Rectal smooth muscle tissue (tissue), 1 donor: ENCODE measurements around the gene MDFI.

Source experiments
- H3K27ac ChIP-seq: one replicate; pipeline ENCODE4 v1.7.0; 2013; ENCODE audit warnings: low read depth, low read length, inconsistent platforms
- H3K27me3 ChIP-seq: one replicate; pipeline ENCODE4 v1.7.0; 2013; ENCODE audit warnings: low read length; ENCODE audit not compliant: control insufficient read depth, insufficient read depth
- H3K36me3 ChIP-seq: one replicate; pipeline ENCODE4 v1.7.0; 2013; ENCODE audit warnings: low read length; ENCODE audit not compliant: control insufficient read depth, insufficient read depth
- H3K4me1 ChIP-seq: one replicate; pipeline ENCODE4 v1.7.0; 2013; ENCODE audit warnings: low read length; ENCODE audit not compliant: control insufficient read depth, insufficient read depth
- H3K4me3 ChIP-seq: one replicate; pipeline ENCODE4 v1.7.0; 2013; ENCODE audit warnings: low read length
- H3K9ac ChIP-seq: one replicate; pipeline ENCODE4 v1.7.0; 2013; ENCODE audit warnings: low read length

MDFI gene

DNA sequence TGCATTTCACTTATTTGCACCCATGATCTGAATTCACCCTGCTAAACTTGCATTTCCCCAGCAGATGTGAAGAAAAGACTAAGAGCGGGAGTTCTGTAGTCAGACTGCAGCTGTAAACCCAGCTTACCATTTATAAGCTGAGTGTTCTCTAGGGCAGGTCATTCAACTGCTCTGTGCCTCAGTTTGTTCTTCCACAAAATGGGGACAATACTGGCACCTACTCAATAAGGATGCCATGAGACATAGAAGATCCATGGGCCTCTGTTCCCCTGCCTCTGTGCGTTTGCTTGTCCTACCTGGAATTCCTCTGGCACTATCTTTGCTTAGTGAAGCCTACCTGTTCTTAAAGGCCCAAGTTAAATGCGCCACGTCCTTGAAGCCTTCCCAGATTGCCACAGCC, 12.2 kb upstream of the MDFI start:
- H3K36me3 ChIP-seq = no peaks in the 10 kb centered on the region
- no peak overlapping the region for H3K27ac ChIP-seq
- no peaks in the 10 kb centered on the region for H3K4me1 ChIP-seq
- no peak overlapping the region for H3K4me3 ChIP-seq
- no peak overlapping the region for H3K9ac ChIP-seq
- H3K27me3 ChIP-seq = no peaks in the 10 kb centered on the region

GRCh38 chr6:41626917-41627316, 11.4 kb upstream of the MDFI start:
- Histone ChIP-seq H3K27ac (no peak overlapping the region), H3K9ac (no peak overlapping the region), H3K36me3 (no peaks in the 10 kb centered on the region), H3K4me1 (no peaks in the 10 kb centered on the region), H3K4me3 (no peak overlapping the region), H3K27me3 (no peaks in the 10 kb centered on the region)

DNA sequence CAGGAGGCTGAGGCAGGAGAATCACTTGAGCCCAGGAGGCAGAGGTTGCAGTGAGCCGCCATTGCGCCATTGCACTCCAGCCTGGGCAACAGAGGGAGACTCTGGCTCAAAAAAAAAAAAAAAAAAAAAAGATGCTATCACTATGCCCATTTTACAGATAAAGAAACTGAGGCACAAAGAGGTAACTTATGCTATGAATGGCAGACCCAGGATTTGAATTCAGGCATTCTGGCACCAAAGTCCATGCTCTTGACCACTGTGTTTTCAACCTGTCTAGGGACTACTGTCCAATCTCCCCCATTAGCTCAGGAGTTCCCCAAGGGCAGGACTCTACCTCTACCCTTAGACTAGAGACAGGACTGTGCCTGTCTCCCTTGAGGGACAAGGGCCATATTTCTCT, 9.1 kb upstream of the MDFI start:
- Histone ChIP-seq H3K27me3 (no peaks in the 10 kb centered on the region), H3K4me3 (no peak overlapping the region), H3K9ac (no peak overlapping the region), H3K27ac (no peak overlapping the region), H3K36me3 (no peaks in the 10 kb centered on the region), H3K4me1 (no peaks in the 10 kb centered on the region)

- H3K9ac ChIP-seq = no peak overlapping the region
- H3K27ac ChIP-seq = no peak overlapping the region
- no peaks in the 10 kb centered on the region for H3K27me3 ChIP-seq
- no peaks in the 10 kb centered on the region for H3K4me1 ChIP-seq
- no peak overlapping the region for H3K4me3 ChIP-seq
- H3K36me3 ChIP-seq = no peaks in the 10 kb centered on the region
Observed at GRCh38 chr6:41630069-41630468, 8.2 kb upstream of the MDFI start.

DNA sequence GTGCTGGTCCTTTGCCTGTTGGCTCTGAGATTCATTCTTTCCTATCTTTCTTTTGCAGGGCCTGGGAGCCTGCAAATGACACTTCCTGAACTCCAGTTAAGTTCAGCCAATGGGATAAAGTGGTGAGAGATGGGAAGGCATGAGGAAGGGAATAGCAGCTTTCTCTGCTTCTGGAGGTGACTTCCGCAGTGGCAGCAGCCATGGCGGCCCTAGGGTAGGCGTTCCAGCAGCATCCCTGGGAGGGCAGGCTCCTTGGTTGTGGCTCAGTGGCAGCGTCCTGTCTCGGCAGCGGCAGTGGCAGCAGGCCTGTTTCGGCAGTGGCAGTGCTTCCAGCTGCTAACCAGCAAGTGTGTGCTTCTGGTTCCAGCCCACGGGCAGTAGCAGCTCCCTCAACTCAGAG, 7.3 kb upstream of the MDFI start:
- Histone ChIP-seq H3K36me3 (no peaks in the 10 kb centered on the region), H3K9ac (no peak overlapping the region), H3K4me3 (no peak overlapping the region), H3K4me1 (no peaks in the 10 kb centered on the region), H3K27me3 (no peaks in the 10 kb centered on the region), H3K27ac (no peak overlapping the region)

GRCh38 chr6:41633056-41633634, 5.1 kb upstream of the MDFI start:
- Histone ChIP-seq H3K27me3 (peaks cover 8% of the 10 kb centered on the region), H3K9ac (no peak overlapping the region), H3K4me1 (no peaks in the 10 kb centered on the region), H3K4me3 (no peak overlapping the region), H3K27ac (no peak overlapping the region), H3K36me3 (no peaks in the 10 kb centered on the region)

DNA sequence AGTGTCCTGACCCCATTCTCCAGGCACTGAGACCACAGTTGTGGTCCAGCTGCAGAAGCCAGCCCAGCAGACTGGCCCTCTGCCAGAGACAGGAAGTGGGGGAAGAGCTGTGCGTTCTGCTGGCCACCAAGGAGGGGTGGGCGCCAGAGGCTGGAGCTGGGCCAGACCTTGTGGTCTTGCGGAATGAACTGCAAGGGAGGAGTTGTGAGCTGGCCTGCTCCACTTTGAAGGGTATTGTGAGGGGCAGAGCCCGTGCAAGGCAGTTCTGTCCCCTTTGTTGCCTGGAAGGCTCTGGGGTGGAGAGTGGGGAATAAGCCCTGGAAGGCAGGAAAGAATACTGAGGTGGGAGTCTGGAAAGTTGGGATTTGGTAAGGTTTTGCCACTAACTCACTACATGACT, 3.6 kb upstream of the MDFI start:
- Histone ChIP-seq H3K27ac (no peak overlapping the region), H3K4me1 (no peaks in the 10 kb centered on the region), H3K27me3 (peaks cover 20% of the 10 kb centered on the region), H3K36me3 (no peaks in the 10 kb centered on the region), H3K9ac (no peak overlapping the region), H3K4me3 (no peak overlapping the region)

- no peak overlapping the region for H3K9ac ChIP-seq
- H3K27me3 ChIP-seq = peaks cover 21% of the 10 kb centered on the region
- H3K4me3 ChIP-seq = no peak overlapping the region
- no peaks in the 10 kb centered on the region for H3K4me1 ChIP-seq
- no peaks in the 10 kb centered on the region for H3K36me3 ChIP-seq
- no peak overlapping the region for H3K27ac ChIP-seq
Observed at GRCh38 chr6:41635365-41635764, 2.9 kb upstream of the MDFI start.

DNA sequence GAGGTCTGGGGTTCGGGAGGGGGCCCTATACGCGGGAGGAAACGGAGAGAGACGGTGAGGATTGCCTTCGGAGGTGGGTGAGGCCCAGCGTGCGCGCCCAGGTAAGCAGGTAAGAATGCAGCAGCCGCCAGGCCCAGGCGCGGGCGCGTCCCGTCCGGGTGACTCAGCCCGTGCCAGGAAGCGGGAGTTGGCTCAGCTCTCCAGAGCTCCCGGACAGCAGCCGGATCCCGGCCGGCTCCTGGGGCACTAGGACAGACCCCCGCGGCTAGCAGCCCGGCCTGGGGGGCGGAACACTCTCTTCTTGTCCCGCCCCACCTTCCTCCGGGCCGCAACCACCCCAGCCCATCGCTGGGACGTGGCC, 1.5 kb upstream of the MDFI start:
- Histone ChIP-seq H3K4me3 (no peak overlapping the region), H3K4me1 (no peaks in the 10 kb centered on the region), H3K27ac (no peak overlapping the region), H3K27me3 (peaks cover 23% of the 10 kb centered on the region), H3K36me3 (no peaks in the 10 kb centered on the region), H3K9ac (no peak overlapping the region)

GRCh38 chr6:41637194-41638001, 870 bp upstream of the MDFI start:
- H3K27me3 ChIP-seq = peaks cover 23% of the 10 kb centered on the region

GRCh38 chr6:41638935-41639808, 904 bp downstream of the MDFI start:
- Histone ChIP-seq H3K27me3 (peaks cover 23% of the 10 kb centered on the region), H3K9ac (no peak overlapping the region), H3K36me3 (no peaks in the 10 kb centered on the region), H3K4me1 (no peaks in the 10 kb centered on the region), H3K27ac (no peak overlapping the region), H3K4me3 (peak overlapping the region; percentile 48)

More at GRCh38 chr6:41637194-41638001, 870 bp upstream of the MDFI start:
- Histone ChIP-seq H3K4me3 (peak overlapping the region; percentile 48), H3K9ac (no peak overlapping the region), H3K36me3 (no peaks in the 10 kb centered on the region), H3K4me1 (no peaks in the 10 kb centered on the region), H3K27ac (no peak overlapping the region)

- Histone ChIP-seq H3K27me3 (peaks cover 23% of the 10 kb centered on the region), H3K27ac (no peak overlapping the region), H3K9ac (no peak overlapping the region), H3K4me1 (no peaks in the 10 kb centered on the region), H3K36me3 (no peaks in the 10 kb centered on the region), H3K4me3 (no peak overlapping the region)
Observed at GRCh38 chr6:41639809-41640371, 1.6 kb downstream of the MDFI start.
